A549 treated with AZD9567 at 1 μM for 4 hours (cell line): ENCODE measurements around the gene GTPBP2. TPM values are rescaled to one million over a fixed set of nuclear protein-coding genes. Genes with fewer than 3 reads are reported as not detected.

Experiments used
- total RNA-seq: library from RNA; stranded (reverse); fragments of 200-300 nt; extraction: Qiagen RNA extraction; gene quantifications from 5 replicates; pipeline ENCODE4 v1.2.3, GENCODE V29; 2022; ENCODE audit not compliant: insufficient read depth

Gene GTPBP2, protein sequence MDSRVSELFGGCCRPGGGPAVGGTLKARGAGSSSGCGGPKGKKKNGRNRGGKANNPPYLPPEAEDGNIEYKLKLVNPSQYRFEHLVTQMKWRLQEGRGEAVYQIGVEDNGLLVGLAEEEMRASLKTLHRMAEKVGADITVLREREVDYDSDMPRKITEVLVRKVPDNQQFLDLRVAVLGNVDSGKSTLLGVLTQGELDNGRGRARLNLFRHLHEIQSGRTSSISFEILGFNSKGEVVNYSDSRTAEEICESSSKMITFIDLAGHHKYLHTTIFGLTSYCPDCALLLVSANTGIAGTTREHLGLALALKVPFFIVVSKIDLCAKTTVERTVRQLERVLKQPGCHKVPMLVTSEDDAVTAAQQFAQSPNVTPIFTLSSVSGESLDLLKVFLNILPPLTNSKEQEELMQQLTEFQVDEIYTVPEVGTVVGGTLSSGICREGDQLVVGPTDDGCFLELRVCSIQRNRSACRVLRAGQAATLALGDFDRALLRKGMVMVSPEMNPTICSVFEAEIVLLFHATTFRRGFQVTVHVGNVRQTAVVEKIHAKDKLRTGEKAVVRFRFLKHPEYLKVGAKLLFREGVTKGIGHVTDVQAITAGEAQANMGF
- 13.0 to 21.2 TPM (median 19.4 TPM) in 5 replicates for total RNA-seq

DNA sequence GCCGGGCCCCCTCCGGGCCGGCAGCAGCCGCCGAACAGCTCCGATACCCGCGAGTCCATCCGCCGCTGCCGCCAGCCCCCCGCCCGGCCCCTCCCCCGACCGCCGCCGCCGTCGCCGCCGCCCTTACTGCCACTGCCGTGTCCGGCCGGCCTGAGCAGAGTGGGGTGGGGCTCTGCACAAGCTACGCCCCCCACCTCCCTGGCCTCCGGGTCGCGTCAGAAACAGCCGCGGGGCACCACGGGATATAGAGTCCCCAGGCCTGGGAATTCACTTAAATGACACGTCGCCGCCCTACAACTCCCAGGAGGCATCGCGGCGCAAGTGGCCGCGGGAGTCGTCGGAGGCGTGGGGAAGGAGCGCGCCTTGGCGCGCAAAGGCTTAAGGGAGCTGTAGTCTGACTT lies at the start of gene GTPBP2:
Gene GTPBP2 (minus strand): TSS at position 161 of the 401 bp plus-strand sequence. CDS start 102 bp downstream, at position 59.

DNA sequence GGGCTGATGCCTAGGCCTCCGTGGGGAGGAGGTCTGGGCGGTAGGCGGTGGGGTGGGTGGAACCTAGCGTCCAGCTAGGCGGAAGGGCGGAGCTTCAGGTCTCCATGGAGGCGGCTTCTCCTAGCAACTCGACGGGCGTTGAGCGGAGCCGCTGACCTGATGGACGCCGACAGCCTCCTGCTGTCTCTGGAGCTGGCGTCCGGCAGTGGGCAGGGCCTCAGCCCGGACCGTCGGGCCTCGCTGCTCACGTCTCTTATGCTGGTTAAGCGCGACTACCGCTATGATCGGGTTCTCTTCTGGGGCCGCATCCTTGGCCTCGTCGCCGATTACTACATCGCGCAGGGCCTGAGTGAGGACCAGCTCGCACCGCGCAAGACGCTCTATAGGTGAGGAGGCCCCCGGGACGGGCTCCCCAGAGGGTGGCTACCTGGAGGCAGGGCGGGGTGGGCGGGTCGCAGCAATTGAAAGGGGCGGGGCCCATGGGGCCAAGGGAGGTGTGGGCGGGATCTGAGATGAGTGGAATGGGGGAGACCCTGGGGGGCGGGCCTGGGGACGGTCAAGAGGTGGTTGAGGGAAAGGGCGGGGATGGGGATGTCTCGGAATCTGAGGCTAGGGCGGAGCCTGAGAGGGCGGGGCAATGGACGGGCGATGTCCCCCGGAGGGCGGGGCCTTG lies 16.0 kb upstream of the GTPBP2 start, which contains the start of gene RSPH9:
Gene RSPH9 (plus strand): TSS at position 97 of the 673 bp plus-strand sequence. CDS start 63 bp downstream, at position 160.

DNA sequence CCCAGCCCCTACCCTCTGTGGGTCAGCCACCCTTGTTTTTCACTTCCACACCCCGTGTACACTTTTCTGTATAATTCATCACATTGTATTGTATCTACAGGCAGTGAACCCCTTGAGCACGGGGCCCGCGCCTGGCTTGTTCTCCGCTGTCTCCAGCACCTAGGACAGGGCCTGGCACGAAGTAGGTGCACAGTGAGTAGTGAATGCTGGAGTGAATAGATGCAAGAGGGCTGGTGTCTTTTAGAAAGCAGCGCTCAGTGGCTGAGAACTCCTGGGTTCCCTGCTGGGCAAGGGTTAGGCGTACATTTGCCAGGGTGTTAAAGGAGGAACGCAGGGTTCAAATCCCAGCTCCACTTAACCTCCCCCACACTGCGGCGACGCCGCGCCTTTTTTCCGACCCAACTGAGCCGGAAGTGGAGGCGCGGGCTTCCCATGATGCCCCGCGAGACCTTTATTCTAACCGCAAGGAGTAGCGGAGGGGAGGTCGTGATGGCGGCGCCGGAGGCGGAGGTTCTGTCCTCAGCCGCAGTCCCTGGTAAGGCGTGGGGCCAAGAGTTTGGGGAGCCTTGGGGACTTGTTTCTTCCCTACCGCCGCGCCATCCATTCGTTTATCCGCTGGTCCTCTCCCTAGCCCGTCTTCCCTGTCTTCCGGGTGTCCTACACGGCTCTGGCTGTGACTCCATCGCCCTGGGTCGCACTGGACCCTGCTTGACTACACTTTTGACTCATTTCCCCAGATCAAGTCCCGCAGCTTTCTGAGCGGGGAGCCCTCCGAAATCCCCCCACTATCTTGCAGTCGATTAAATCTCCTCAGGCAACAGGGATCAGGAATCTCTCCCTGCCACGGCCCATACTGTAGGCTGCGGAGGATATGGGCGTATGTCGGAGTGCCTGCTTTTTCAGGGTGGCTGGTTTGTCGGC lies 6.6 kb upstream of the GTPBP2 start, which contains the start of gene MAD2L1BP:
Gene MAD2L1BP (plus strand): TSS at position 454 of the 921 bp plus-strand sequence. CDS start 36 bp downstream, at position 490.

DNA sequence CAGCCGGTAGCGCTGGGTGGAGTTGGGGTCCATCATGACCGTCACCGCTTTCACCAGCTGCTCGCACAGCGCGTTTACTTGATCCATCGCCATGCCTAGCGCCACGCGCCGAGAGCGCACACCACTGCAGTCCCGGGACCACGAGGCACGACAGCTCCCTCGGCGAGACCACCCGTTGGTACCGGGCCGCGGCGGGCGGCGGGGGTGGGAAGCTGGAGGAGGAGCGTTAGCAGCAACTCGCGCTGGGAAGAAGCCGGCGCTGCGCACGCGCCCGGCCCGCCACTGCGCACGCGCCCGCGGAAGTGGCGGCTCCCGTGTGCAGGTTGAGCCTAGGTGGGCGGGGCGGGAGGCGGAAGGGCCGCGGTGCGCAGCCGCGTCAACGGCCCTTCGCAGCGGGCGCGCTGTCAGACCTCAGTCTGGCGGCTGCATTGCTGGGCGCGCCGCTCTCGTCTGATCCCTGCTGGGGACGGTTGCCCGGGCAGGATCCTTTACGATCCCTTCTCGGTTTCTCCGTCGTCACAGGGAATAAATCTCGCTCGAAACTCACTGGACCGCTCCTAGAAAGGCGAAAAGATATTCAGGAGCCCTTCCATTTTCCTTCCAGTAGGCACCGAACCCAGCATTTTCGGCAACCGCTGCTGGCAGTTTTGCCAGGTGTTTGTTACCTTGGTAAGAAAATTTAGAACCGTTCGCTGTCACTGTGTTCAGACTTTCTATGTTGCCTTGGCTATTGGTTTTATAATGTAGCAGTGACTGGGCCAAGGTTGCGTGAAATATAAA lies 53.1 kb downstream of the GTPBP2 start, which contains the start of the genes POLH and XPO5:
Gene POLH (plus strand): TSS at position 414 of the 780 bp plus-strand sequence. CDS start 6,135 bp downstream, outside the sequence.
Gene XPO5 (minus strand): TSS at position 267 of the 780 bp plus-strand sequence. CDS start 174 bp downstream, at position 93.

Other genes starting within 250 kb of the GTPBP2 start
- 6.2 to 13.7 TPM (median 11.3 TPM) in 5 replicates for gene ABCC10, start 201.7 kb downstream of the GTPBP2 start, total RNA-seq
- gene DLK2, start 173.7 kb downstream of the GTPBP2 start, total RNA-seq: 7.8 to 9.6 TPM (median 8.6 TPM) in 5 replicates
- 11.3 to 19.9 TPM (median 19.1 TPM) in 5 replicates for gene TJAP1, start 151.7 kb downstream of the GTPBP2 start, total RNA-seq
- 1.2 to 1.3 TPM (median 1.3 TPM) in 5 replicates for gene LRRC73, start 118.9 kb downstream of the GTPBP2 start, total RNA-seq
- gene YIPF3, start 112.3 kb downstream of the GTPBP2 start, total RNA-seq: 61.8 to 74.1 TPM (median 71.6 TPM) in 5 replicates
- gene POLR1C, start 112.2 kb downstream of the GTPBP2 start, total RNA-seq: 50.2 to 91.7 TPM (median 51.9 TPM) in 5 replicates
- 26.8 to 30.6 TPM (median 29.0 TPM) in 5 replicates for gene XPO5, start 53.2 kb downstream of the GTPBP2 start, total RNA-seq
- gene POLH, start 53.1 kb downstream of the GTPBP2 start, total RNA-seq: 7.4 to 11.1 TPM (median 10.1 TPM) in 5 replicates
- gene MAD2L1BP, start 6.6 kb upstream of the GTPBP2 start, total RNA-seq: 25.7 to 38.6 TPM (median 38.2 TPM) in 5 replicates
- 0.19 to 0.30 TPM (median 0.23 TPM) in 4 of 5 replicates, not detected in the other for gene RSPH9, start 15.8 kb upstream of the GTPBP2 start, total RNA-seq
- 45.0 to 48.9 TPM (median 47.7 TPM) in 5 replicates for gene MRPS18A, start 58.5 kb upstream of the GTPBP2 start, total RNA-seq
- gene VEGFA, start 140.9 kb upstream of the GTPBP2 start, total RNA-seq: 28.4 to 35.0 TPM (median 30.1 TPM) in 5 replicates